Body of pancreas (tissue), 4 donors: ENCODE data around the gene CLDN19. TPM values are rescaled to one million over a fixed set of nuclear protein-coding genes. Genes with fewer than 3 reads are reported as not detected.

Experiments used
- ATAC-seq: fragments of 150-250 bp; one replicate; pipeline ENCODE4 v1.9.1; 2016
- DNase-seq, 4 donors: peaks; one replicate each; pipeline ENCODE4 v3.0.0-alpha.2; 2019
- H3K27ac ChIP-seq, 4 donors: fragments of 200-600 bp; sonication (generic); 1 replicate in 3 of 4; 2 replicates in 1 of 4; pipeline versions ENCODE4 v1.5.1 to v1.6.1; 2016 to 2019; ENCODE audit warnings: mild to moderate bottlenecking in 1 of 4, mixed read lengths in 1 of 4, moderate library complexity in 1 of 4
- H3K27me3 ChIP-seq, 2 donors: fragments of 200-600 bp; sonication (generic); one replicate each; pipeline ENCODE4 v1.6.0; 2016; ENCODE audit warnings: mild to moderate bottlenecking in 1 of 2
- H3K36me3 ChIP-seq, 2 donors: fragments of 200-600 bp; sonication (generic); replicated peaks in 1 of 2; 2 replicates each; pipeline ENCODE4 v1.5.1; 2016; ENCODE audit warnings: low read depth in 2 of 2; ENCODE audit not compliant: insufficient read depth in 1 of 2
- H3K4me1 ChIP-seq: fragments of 200-600 bp; sonication (generic); one replicate; pipeline ENCODE4 v1.6.0; 2016
- H3K4me3 ChIP-seq, 2 donors: fragments of 200-600 bp; sonication (generic); 1 replicate in 1 of 2; 2 replicates in 1 of 2; pipeline ENCODE4 v1.5.1; 2016 to 2019
- H3K9me3 ChIP-seq, 3 donors: fragments of 200-600 bp; sonication (generic); 1 replicate in 2 of 3; 2 replicates in 1 of 3; pipeline ENCODE4 v1.5.1; 2016
- CTCF ChIP-seq, 7 experiments: fragments of 450-650 bp in 4 of 7; fragments of 200-600 bp in 3 of 7; sonication (generic) in 3 of 7; IDR thresholded peaks; one replicate each; pipeline ENCODE4 v1.5.1; 2016 to 2019; ENCODE audit warnings: antibody characterized with exemption in 7 of 7
- POLR2A ChIP-seq, 3 donors: fragments of 450-650 bp; IDR thresholded peaks; one replicate each; pipeline ENCODE4 v1.6.1; 2016; ENCODE audit warnings: antibody characterized with exemption in 3 of 3, mild to moderate bottlenecking in 2 of 3
- WGBS, 2 donors: methylation state at CpG; one replicate each; pipeline ENCODE4 v1.1.5; 2017; 5-methylcytosine and 5-hydroxymethylcytosine counted together
- intact Hi-C: fragments of 100-400 bp; cut with DNase I; formaldehyde crosslinking; loops from one replicate; pipeline ENCODE4 v1.15.1; 2023
- total RNA-seq, 2 donors: library from RNA; depleted of rRNA; stranded (reverse); fragments of >200 nt; gene quantifications; one replicate each; pipeline ENCODE4 v1.1.0, GENCODE V29; 2016

CLDN19 gene
- total RNA-seq, 2 donors from 2014 or later: not detected

GRCh38 chr1:42784547-42784945, 44.5 kb upstream of the CLDN19 start:
- H3K4me1 ChIP-seq: peaks cover 9% of the 10 kb centered on the region
- DNase-seq: no peak
- no peak for TF ChIP-seq CTCF (IDR thresholded peaks at IDR 0.05)
- no peak for TF ChIP-seq POLR2A (IDR thresholded peaks at IDR 0.05)
- no peak overlapping the region for H3K4me3 ChIP-seq
- no peaks in the 10 kb centered on the region for H3K36me3 ChIP-seq
- WGBS, 2 donors: 76 to 94% methylated on average over 13 to 17 of the region's 18 CpGs
- intact Hi-C loops: no loop called here
- no peaks in the 10 kb centered on the region for H3K9me3 ChIP-seq
- no peak overlapping the region for H3K27ac ChIP-seq
- ATAC-seq: no peak
- H3K27me3 ChIP-seq: no peaks in the 10 kb centered on the region

GRCh38 chr1:42783092-42783491, 43.1 kb upstream of the CLDN19 start:
- DNase-seq (no peak), ATAC-seq (no peak)
- 94 to 96% methylated on average over 2 of the region's 2 CpGs for WGBS, 2 donors
- H3K9me3 ChIP-seq: no peaks in the 10 kb centered on the region
- intact Hi-C loops: no loop called here
- no peak for TF ChIP-seq CTCF (IDR thresholded peaks at IDR 0.05)
- no peak for TF ChIP-seq POLR2A (IDR thresholded peaks at IDR 0.05)
- H3K4me1 ChIP-seq: peaks cover 9% of the 10 kb centered on the region
- H3K27ac ChIP-seq: no peak overlapping the region
- H3K4me3 ChIP-seq: no peak overlapping the region
- H3K36me3 ChIP-seq: no peaks in the 10 kb centered on the region
- no peaks in the 10 kb centered on the region for H3K27me3 ChIP-seq

DNA sequence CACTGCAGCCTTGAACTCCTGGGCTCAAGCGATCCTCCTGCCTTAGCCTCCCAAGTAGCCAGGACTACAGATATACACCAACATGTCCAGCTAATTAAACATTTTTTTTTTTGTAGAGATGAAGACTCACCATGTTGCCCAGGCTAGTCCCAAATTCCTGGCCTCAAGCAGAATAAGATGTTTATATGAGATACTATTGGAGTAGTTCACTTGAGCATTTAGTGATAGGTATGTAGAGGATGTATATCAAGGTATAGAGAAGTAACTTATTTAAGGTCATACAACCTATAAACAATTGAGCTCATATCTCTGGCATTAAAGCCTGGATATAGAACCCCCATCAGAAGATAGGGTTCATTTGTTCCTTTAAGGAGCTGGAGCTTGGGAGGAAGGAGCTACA, 40.1 kb upstream of the CLDN19 start:
- Histone ChIP-seq H3K27ac (no peak overlapping the region), H3K4me3 (no peak overlapping the region), H3K36me3 (peaks cover 0 to 3% of the 10 kb centered on the region in 2 donors), H3K4me1 (peaks cover 5% of the 10 kb centered on the region), H3K27me3 (no peaks in the 10 kb centered on the region), H3K9me3 (no peaks in the 10 kb centered on the region)
- no peak for TF ChIP-seq POLR2A (IDR thresholded peaks at IDR 0.05)
- TF ChIP-seq CTCF (IDR thresholded peaks at IDR 0.05): no peak
- no peak for ATAC-seq
- no peak for DNase-seq
- intact Hi-C loops: no loop called here
- 91 to 100% methylated on average over 1 of the region's 1 CpG for WGBS, 2 donors

DNA sequence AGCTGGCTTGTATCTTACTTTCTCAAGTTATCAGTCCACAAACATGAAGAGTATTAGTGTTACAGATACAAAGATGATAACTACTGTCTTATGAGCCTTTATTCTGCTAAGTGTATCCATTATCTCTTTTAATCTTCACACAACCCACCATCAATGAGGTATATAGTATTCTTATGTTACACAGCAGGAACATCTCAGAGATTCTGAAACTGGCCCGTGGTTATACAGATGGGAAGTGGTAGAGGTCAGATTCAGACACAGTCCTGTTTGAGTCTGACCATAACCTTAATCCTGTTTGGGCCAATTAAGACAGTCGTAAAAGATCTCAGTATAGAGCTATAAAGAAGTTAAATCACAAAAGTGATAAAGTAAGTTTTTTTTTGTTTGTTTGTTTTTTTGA, 39.7 kb upstream of the CLDN19 start:
- H3K4me3 ChIP-seq: no peak overlapping the region
- peaks cover 0 to 7% of the 10 kb centered on the region in 2 donors for H3K36me3 ChIP-seq
- ATAC-seq (no peak), DNase-seq (no peak)
- no peaks in the 10 kb centered on the region for H3K9me3 ChIP-seq
- 81 to 89% methylated on average over 2 of the region's 2 CpGs for WGBS, 2 donors
- H3K27ac ChIP-seq: no peak overlapping the region
- peaks cover under 1% of the 10 kb centered on the region for H3K4me1 ChIP-seq
- intact Hi-C loops: no loop called here
- H3K27me3 ChIP-seq: no peaks in the 10 kb centered on the region
- no peak for TF ChIP-seq POLR2A (IDR thresholded peaks at IDR 0.05)
- no peak for TF ChIP-seq CTCF (IDR thresholded peaks at IDR 0.05)

GRCh38 chr1:42777852-42778251, 37.8 kb upstream of the CLDN19 start:
- intact Hi-C loops: no loop called here
- Histone ChIP-seq H3K4me1 (no peaks in the 10 kb centered on the region), H3K27me3 (no peaks in the 10 kb centered on the region), H3K27ac (no peak overlapping the region), H3K4me3 (no peak overlapping the region), H3K9me3 (no peaks in the 10 kb centered on the region), H3K36me3 (peaks cover 0 to 7% of the 10 kb centered on the region in 2 donors)
- peak in 2 of 4 donors; percentile 18 to 33 for DNase-seq
- peak in 6 of 7 experiments; percentile 17 to 48 (median 37) for TF ChIP-seq CTCF (IDR thresholded peaks at IDR 0.05)
- no peak for TF ChIP-seq POLR2A (IDR thresholded peaks at IDR 0.05)
- ATAC-seq: peak; percentile 52
